ENCODE data around the gene CRKL. TPM values are rescaled to one million over a fixed set of nuclear protein-coding genes. Genes with fewer than 3 reads are reported as not detected.

CRKL gene
- total RNA-seq, 2 donors from 2014 or later = 42.1 to 45.2 TPM

DNA sequence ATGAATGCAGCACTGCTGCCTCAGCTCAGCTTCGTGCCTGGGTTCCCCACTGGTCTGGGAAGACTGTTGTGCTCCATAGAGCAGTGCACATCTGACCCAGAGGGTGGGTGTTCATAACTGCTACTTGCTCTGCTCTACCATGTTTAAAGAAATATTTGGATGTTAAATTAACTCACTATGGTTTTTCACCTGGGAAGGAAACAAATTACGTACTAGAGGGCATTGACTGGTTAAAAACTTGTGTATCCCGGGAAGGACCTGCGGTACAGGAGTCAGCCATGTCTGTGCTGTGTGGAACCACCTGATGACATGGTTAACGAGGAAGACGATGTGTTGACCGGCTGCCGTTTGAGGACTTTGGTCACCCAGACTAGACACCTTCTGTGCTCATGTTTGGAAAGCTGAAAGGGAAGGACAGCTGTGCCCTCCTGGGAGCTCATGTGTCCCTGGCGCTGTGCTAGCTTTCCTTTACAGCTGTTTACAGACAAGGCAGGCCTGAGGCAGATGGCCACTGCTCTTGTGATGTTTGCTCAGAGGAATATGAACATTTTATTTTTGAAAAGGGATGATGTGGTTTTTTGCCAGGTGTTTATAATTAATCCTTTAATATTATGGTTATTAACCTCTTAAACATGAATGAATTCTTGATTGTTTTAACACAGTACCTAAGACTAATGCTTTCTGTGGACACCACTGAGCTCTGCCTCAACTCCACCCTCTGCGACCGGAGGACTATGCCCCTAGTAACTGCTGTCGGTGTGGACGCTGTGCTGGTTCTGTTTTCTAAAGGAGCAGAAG is 35.5 kb downstream of the CRKL start:
- no peak for DNase-seq (ENCODE audit: low spot score)

DNA sequence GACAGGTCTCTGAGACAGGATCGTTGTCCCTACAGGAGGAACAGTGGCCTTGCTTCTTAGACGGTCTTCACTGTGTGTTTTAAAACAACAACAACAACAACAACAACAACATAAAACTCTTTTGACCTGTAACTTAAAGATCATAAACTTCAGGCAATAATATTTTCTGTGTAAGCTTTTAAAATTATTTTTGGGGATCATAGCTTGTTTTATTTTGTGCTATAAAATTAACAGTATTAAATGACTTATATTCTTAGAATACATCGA is 36.1 kb downstream of the CRKL start:
- Histone ChIP-seq H3K36me3 (peaks cover 17% of the 10 kb centered on the region), H3K4me1 (ENCODE audit: control insufficient read depth in 1 of 2, low read depth in 2 of 2) (peaks cover 6 to 15% of the 10 kb centered on the region in 2 donors), H3K9me3 (no peaks in the 10 kb centered on the region), H3K27ac (no peak overlapping the region), H3K4me3 (no peak overlapping the region), H3K27me3 (replicated peaks; ENCODE audit: insufficient read depth) (no peaks in the 10 kb centered on the region)
- ATAC-seq (ENCODE audit: insufficient number of reproducible peaks, low FRiP score, low read depth) = no peak
- DNase-seq (ENCODE audit: low spot score) = no peak
- TF ChIP-seq, protein P1, sequence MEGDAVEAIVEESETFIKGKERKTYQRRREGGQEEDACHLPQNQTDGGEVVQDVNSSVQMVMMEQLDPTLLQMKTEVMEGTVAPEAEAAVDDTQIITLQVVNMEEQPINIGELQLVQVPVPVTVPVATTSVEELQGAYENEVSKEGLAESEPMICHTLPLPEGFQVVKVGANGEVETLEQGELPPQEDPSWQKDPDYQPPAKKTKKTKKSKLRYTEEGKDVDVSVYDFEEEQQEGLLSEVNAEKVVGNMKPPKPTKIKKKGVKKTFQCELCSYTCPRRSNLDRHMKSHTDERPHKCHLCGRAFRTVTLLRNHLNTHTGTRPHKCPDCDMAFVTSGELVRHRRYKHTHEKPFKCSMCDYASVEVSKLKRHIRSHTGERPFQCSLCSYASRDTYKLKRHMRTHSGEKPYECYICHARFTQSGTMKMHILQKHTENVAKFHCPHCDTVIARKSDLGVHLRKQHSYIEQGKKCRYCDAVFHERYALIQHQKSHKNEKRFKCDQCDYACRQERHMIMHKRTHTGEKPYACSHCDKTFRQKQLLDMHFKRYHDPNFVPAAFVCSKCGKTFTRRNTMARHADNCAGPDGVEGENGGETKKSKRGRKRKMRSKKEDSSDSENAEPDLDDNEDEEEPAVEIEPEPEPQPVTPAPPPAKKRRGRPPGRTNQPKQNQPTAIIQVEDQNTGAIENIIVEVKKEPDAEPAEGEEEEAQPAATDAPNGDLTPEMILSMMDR (IDR thresholded peaks at IDR 0.05) = no peak

More for the DNA sequence above, 35.5 kb downstream of the CRKL start:
- Histone ChIP-seq H3K9me3 (no peaks in the 10 kb centered on the region), H3K27me3 (replicated peaks; ENCODE audit: insufficient read depth) (no peaks in the 10 kb centered on the region), H3K36me3 (peaks cover 17% of the 10 kb centered on the region), H3K4me1 (ENCODE audit: control insufficient read depth in 1 of 2, low read depth in 2 of 2) (peaks cover under 1 to 10% of the 10 kb centered on the region in 2 donors), H3K27ac (no peak overlapping the region), H3K4me3 (no peak overlapping the region)
- TF ChIP-seq, protein P1 (IDR thresholded peaks at IDR 0.05) = no peak
- no peak for ATAC-seq (ENCODE audit: insufficient number of reproducible peaks, low FRiP score, low read depth)

DNA sequence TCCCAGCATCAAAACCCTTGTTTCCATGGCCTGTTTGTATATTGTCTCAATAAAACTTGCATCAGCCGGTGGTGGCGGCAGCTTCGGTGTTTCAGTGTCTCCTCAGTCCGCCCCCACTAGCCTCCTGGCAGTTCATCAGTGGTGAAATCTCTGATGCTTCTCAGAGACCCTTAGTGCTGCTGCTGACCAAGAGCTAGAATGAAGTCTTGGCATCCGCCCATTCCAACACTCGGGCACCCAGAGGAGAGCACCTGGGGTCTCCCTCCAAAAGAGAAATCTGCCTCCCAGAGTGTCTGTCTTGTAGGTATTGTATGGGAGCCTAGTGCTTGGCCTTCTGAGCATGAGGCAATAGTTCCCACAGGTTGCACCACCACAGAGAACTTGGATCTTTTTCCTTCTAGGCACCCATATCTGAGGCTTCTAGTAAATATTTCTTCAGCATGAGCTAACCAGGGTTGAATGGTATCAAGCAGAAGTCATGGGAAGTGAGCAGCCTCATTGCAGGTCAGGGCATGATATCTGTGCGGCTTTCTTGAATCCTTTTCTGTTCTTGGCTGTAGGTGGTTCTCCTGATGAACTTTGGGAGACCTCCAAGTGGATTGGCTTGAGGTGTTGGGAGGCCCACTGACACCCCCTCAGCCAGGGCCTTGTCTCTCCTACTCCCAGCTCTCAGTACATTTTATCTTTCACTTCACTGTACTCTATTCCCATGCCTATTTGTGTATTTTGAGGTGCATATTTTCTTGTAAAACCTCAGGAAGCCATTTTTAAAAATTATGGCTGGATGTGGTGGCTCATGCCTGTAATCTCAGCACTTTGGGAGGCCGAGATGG is 36.7 kb downstream of the CRKL start:
- Histone ChIP-seq H3K36me3 (peaks cover 17% of the 10 kb centered on the region), H3K27ac (no peak overlapping the region), H3K27me3 (replicated peaks; ENCODE audit: insufficient read depth) (no peaks in the 10 kb centered on the region), H3K4me3 (no peak overlapping the region), H3K4me1 (ENCODE audit: control insufficient read depth in 1 of 2, low read depth in 2 of 2) (peaks cover 7 to 18% of the 10 kb centered on the region in 2 donors), H3K9me3 (no peaks in the 10 kb centered on the region)
- TF ChIP-seq, protein P1 (IDR thresholded peaks at IDR 0.05) = no peak
- DNase-seq (ENCODE audit: low spot score) = no peak
- no peak for ATAC-seq (ENCODE audit: insufficient number of reproducible peaks, low FRiP score, low read depth)

DNA sequence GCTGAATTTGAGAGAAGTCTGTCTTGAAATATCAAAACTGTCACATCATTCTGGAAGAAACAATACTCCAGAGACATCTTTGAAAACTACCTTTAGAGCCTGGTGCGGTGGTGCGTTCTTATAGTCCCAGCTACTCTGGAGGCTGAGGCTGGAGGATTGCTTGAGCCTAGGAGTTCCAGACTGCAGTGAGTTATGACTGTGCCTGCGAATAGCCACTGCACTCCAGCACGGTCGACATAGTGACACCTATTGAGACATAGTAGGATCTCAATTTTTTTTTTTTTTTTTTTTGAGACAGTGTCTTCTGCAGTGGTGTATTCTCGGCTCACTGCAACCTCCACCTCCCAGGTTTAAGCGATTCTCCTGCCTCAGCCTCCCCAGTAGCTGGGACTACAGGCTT is 38.3 kb downstream of the CRKL start:
- ATAC-seq (ENCODE audit: insufficient number of reproducible peaks, low FRiP score, low read depth) = no peak
- H3K27me3 ChIP-seq (replicated peaks; ENCODE audit: insufficient read depth) = no peaks in the 10 kb centered on the region
- H3K4me1 ChIP-seq (ENCODE audit: control insufficient read depth in 1 of 2, low read depth in 2 of 2) = peaks cover 7 to 18% of the 10 kb centered on the region in 2 donors
- no peak overlapping the region for H3K27ac ChIP-seq
- peaks cover 10% of the 10 kb centered on the region for H3K36me3 ChIP-seq
- H3K9me3 ChIP-seq = no peaks in the 10 kb centered on the region
- TF ChIP-seq, protein P1 (IDR thresholded peaks at IDR 0.05) = no peak
- DNase-seq (ENCODE audit: low spot score) = no peak
- H3K4me3 ChIP-seq = no peak overlapping the region
